Sigmoid colon (tissue), 7 donors: Measurements from ENCODE around the gene CCDC91. TPM values are rescaled to one million over a fixed set of nuclear protein-coding genes. Genes with fewer than 3 reads are reported as not detected.
"Not testable (repeated sequence)": the region's sequence is repeated elsewhere in the genome, so short reads cannot be mapped to it uniquely, and the experiment has no call there.

Source experiments
- DNase-seq: peaks from one replicate; pipeline ENCODE4 v3.0.0-alpha.2; 2019
- H3K27ac ChIP-seq, 4 donors: fragments of 200-600 bp; sonication (generic); one replicate each; pipeline ENCODE4 v1.5.1; 2016 to 2019; ENCODE audit warnings: mild to moderate bottlenecking in 1 of 4
- H3K27me3 ChIP-seq, 3 donors: fragments of 200-600 bp; sonication (generic); one replicate each; pipeline ENCODE4 v1.5.1; 2019; ENCODE audit warnings: mild to moderate bottlenecking in 1 of 3
- H3K36me3 ChIP-seq, 4 donors: fragments of 200-600 bp; sonication (generic); one replicate each; pipeline ENCODE4 v1.5.1; 2016 to 2019
- H3K4me1 ChIP-seq, 4 donors: fragments of 200-600 bp; sonication (generic); one replicate each; pipeline ENCODE4 v1.5.1; 2017 to 2019
- H3K4me3 ChIP-seq, 4 donors: fragments of 200-600 bp; sonication (generic); one replicate each; pipeline ENCODE4 v1.5.1; 2017 to 2019; ENCODE audit warnings: mild to moderate bottlenecking in 2 of 4, moderate library complexity in 1 of 4
- H3K9me3 ChIP-seq, 4 donors: fragments of 200-600 bp in 3 of 4; sonication (generic) in 3 of 4; one replicate each; pipeline versions ENCODE4 v1.5.1 to v1.6.1; 2013 to 2019
- EP300 ChIP-seq, 4 donors: sonication (generic); formaldehyde crosslinking; IDR thresholded peaks; one replicate each; pipeline ENCODE4 v1.6.1; 2017; ENCODE audit warnings: antibody characterized with exemption in 4 of 4
- POLR2A ChIP-seq, 2 donors: fragments of 450-650 bp; IDR thresholded peaks; one replicate each; pipeline ENCODE4 v1.6.1; 2016; ENCODE audit warnings: antibody characterized with exemption in 2 of 2, mild to moderate bottlenecking in 2 of 2, moderate library complexity in 2 of 2
- POLR2AphosphoS5 ChIP-seq, 4 donors: sonication (generic); formaldehyde crosslinking; IDR thresholded peaks; one replicate each; pipeline ENCODE4 v1.6.1; 2017; ENCODE audit warnings: antibody characterized with exemption in 4 of 4
- WGBS, 2 donors: extraction: QIAGEN DNeasy Blood & Tissue Kit; methylation state at CpG; one replicate each; pipeline ENCODE4 v1.1.7; 2013; 5-methylcytosine and 5-hydroxymethylcytosine counted together
- intact Hi-C: fragments of 100-400 bp; cut with DNase I; formaldehyde crosslinking; loops from one replicate; pipeline ENCODE4 v1.15.1; 2023
- polyA plus RNA-seq, 3 donors: library from polyadenylated mRNA; stranded (reverse); fragments of 200-250 nt; gene quantifications; one replicate each; pipeline ENCODE4 v1.2.3, GENCODE V29; 2013
- total RNA-seq, 4 donors: library from RNA; depleted of rRNA; stranded (reverse); fragments of >200 nt; gene quantifications; one replicate each; pipeline ENCODE4 v1.1.0, GENCODE V29; 2016
- TF ChIP-seq, protein P1 (sequence below), 4 experiments: fragments of 450-650 bp in 3 of 4; fragments of 200-600 bp in 1 of 4; IDR thresholded peaks; one replicate each; pipeline ENCODE4 v1.5.1; 2016 to 2019; ENCODE audit warnings: antibody characterized with exemption in 4 of 4, mild to moderate bottlenecking in 3 of 4, moderate library complexity in 2 of 4
- donor health status: healthy with polysubstance abuse.
- donor health status: Bipolar disorder and iron deficiency.
- donor health status: healthy.

The CCDC91 gene
- total and polyA plus RNA-seq, 7 donors, result 12.4 to 85.7 (median 42.9) TPM

- Histone ChIP-seq H3K9me3 (no peaks in the 10 kb centered on the region), H3K4me1 (no peaks in the 10 kb centered on the region), H3K4me3 (no peak overlapping the region), H3K36me3 (peaks cover 0 to 5% (median 0%) of the 10 kb centered on the region in 4 donors), H3K27ac (no peak overlapping the region), H3K27me3 (no peaks in the 10 kb centered on the region)
- no peak for DNase-seq
- TF ChIP-seq POLR2A (IDR thresholded peaks at IDR 0.05) (no peak), POLR2AphosphoS5 (IDR thresholded peaks at IDR 0.05) (no peak), EP300 (IDR thresholded peaks at IDR 0.05) (no peak)
- TF ChIP-seq, protein P1, sequence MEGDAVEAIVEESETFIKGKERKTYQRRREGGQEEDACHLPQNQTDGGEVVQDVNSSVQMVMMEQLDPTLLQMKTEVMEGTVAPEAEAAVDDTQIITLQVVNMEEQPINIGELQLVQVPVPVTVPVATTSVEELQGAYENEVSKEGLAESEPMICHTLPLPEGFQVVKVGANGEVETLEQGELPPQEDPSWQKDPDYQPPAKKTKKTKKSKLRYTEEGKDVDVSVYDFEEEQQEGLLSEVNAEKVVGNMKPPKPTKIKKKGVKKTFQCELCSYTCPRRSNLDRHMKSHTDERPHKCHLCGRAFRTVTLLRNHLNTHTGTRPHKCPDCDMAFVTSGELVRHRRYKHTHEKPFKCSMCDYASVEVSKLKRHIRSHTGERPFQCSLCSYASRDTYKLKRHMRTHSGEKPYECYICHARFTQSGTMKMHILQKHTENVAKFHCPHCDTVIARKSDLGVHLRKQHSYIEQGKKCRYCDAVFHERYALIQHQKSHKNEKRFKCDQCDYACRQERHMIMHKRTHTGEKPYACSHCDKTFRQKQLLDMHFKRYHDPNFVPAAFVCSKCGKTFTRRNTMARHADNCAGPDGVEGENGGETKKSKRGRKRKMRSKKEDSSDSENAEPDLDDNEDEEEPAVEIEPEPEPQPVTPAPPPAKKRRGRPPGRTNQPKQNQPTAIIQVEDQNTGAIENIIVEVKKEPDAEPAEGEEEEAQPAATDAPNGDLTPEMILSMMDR (IDR thresholded peaks at IDR 0.05), result no peak
- intact Hi-C loops, result no loop called here
- 72 to 89% methylated on average over 2 of the region's 2 CpGs for WGBS, 2 donors
Observed at GRCh38 chr12:28460420-28461130, 270.3 kb downstream of the CCDC91 start.

- Histone ChIP-seq H3K27me3 (no peaks in the 10 kb centered on the region), H3K4me1 (no peaks in the 10 kb centered on the region), H3K36me3 (peaks cover 0 to 5% (median 0%) of the 10 kb centered on the region in 4 donors), H3K4me3 (no peak overlapping the region), H3K9me3 (no peaks in the 10 kb centered on the region), H3K27ac (no peak overlapping the region)
- intact Hi-C loops, result no loop called here
- no peak for TF ChIP-seq POLR2AphosphoS5 (IDR thresholded peaks at IDR 0.05)
- TF ChIP-seq POLR2A (IDR thresholded peaks at IDR 0.05), result no peak
- TF ChIP-seq EP300 (IDR thresholded peaks at IDR 0.05), result no peak
- TF ChIP-seq, protein P1 (IDR thresholded peaks at IDR 0.05), result no peak
- DNase-seq, result no peak
Observed at GRCh38 chr12:28463396-28463795, 273.1 kb downstream of the CCDC91 start.

- H3K27ac ChIP-seq, H3K36me3 ChIP-seq, intact Hi-C loops, DNase-seq, H3K4me3 ChIP-seq, H3K4me1 ChIP-seq, H3K27me3 ChIP-seq, H3K9me3 ChIP-seq: not testable (repeated sequence)
- WGBS, 2 donors, result 96 to 97% methylated on average over 9 of the region's 9 CpGs
Observed at GRCh38 chr12:28471762-28472161, 281.5 kb downstream of the CCDC91 start.

- H3K9me3 ChIP-seq, H3K27me3 ChIP-seq, intact Hi-C loops, DNase-seq, H3K27ac ChIP-seq, H3K4me3 ChIP-seq, H3K36me3 ChIP-seq, H3K4me1 ChIP-seq: not testable (repeated sequence)
- WGBS, 2 donors, result 80 to 97% methylated on average over 3 of the region's 3 CpGs
Observed at GRCh38 chr12:28476206-28476605, 285.9 kb downstream of the CCDC91 start.

GRCh38 chr12:28479097-28479496 is 288.8 kb downstream of the CCDC91 start:
- H3K9me3 ChIP-seq, intact Hi-C loops, H3K27me3 ChIP-seq, H3K4me3 ChIP-seq, H3K4me1 ChIP-seq, H3K27ac ChIP-seq, DNase-seq, H3K36me3 ChIP-seq: not testable (repeated sequence)
- 95 to 97% methylated on average over 1 of the region's 1 CpG for WGBS, 2 donors

DNA sequence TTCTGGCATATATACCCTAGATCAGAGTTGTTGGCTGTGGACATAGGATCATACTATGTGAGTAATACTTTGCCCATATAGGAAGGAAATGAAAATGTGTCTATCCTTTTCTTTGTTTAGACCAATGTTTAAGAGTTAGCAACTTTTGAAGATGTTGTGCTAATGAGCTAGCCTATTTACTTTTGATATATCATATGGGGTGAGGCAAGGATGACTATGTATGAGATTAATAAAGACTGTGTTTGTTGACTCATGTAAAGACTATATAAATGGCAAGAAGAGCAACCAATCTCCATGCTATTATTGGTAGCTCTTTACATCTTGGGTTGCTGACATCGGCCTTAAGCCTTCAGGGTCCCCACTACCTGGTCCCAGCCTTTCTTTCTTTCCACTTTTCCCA is 289.4 kb downstream of the CCDC91 start:
- Histone ChIP-seq H3K4me3 (no peak overlapping the region), H3K9me3 (no peaks in the 10 kb centered on the region), H3K27ac (no peak overlapping the region), H3K36me3 (no peaks in the 10 kb centered on the region), H3K27me3 (no peaks in the 10 kb centered on the region), H3K4me1 (no peaks in the 10 kb centered on the region)
- intact Hi-C loops, result no loop called here
- TF ChIP-seq POLR2A (IDR thresholded peaks at IDR 0.05) (no peak), POLR2AphosphoS5 (IDR thresholded peaks at IDR 0.05) (no peak), EP300 (IDR thresholded peaks at IDR 0.05) (no peak)
- TF ChIP-seq, protein P1 (IDR thresholded peaks at IDR 0.05), result no peak
- 100% methylated on average over 1 of the region's 1 CpG for WGBS, 2 donors
- no peak for DNase-seq
